GM12878 (cell line): ENCODE results near the gene PDE6B. TPM values are rescaled to one million over a fixed set of nuclear protein-coding genes. Genes with fewer than 3 reads are reported as not detected.

Experiments used
- ATAC-seq: fragments of 200-7000 bp; cut with Tn5 transposase; 3 replicates; pipeline ENCODE4 v1.9.1; 2020; ENCODE audit warnings: mild to moderate bottlenecking, moderate library complexity
- BruUV-seq: library from RNA; stranded (reverse); fragments of 400-500 nt; replicated peaks from 2 replicates; lab custom pipeline; 2021; lab: Mats Ljungman, UMichigan
- CTCF ChIA-PET: fragments of 300-600 bp; sonication (Branson Sonifier 250); formaldehyde crosslinking; extraction: SDS; loops from one replicate; lab custom pipeline; 2021; ENCODE audit warnings: inconsistent platforms; lab: Yijun Ruan, JAX
- POLR2A ChIA-PET: fragments of 350-600 bp; formaldehyde crosslinking; extraction: SDS; loops from one replicate; lab custom pipeline; 2021; ENCODE audit warnings: inconsistent platforms; lab: Charles Lee
- RAD21 ChIA-PET: fragments of 300-600 bp; sonication (Branson Sonifier 250); formaldehyde crosslinking; loops from one replicate; lab custom pipeline; 2023; ENCODE audit warnings: antibody characterized with exemption; ENCODE audit not compliant: unreplicated experiment; lab: Charles Lee
- SMC1A ChIA-PET: fragments of 300-600 bp; sonication (Branson Sonifier 250); formaldehyde crosslinking; loops from one replicate; lab custom pipeline; 2023; ENCODE audit not compliant: unreplicated experiment, uncharacterized antibody; lab: Charles Lee
- DNase-seq: peaks from one replicate; pipeline ENCODE4 v3.0.0-alpha.2; 2011; ENCODE audit warnings: low read depth, low spot score
- FAIRE-seq: peaks from 3 replicates; lab custom pipeline; 2011; peaks lifted over from hg19 to GRCh38; lab: Jason Lieb, UNC
- H2AFZ ChIP-seq: 2 replicates; pipeline ENCODE4 v1.6.0; 2011; ENCODE audit warnings: low read depth, low read length, control low read depth; ENCODE audit not compliant: control insufficient read depth
- H3K27ac ChIP-seq: 2 replicates; pipeline ENCODE4 v1.5.1; 2011; ENCODE audit warnings: control low read depth; ENCODE audit not compliant: control insufficient read depth, insufficient read depth
- H3K27me3 ChIP-seq, 2 experiments: replicated peaks in 1 of 2; 2 replicates each; pipeline versions ENCODE4 v1.6.0 to v1.6.1; 2011; ENCODE audit warnings: low read length in 1 of 2; ENCODE audit not compliant: control insufficient read depth in 2 of 2, insufficient read depth in 2 of 2
- H3K36me3 ChIP-seq, 2 experiments: 2 replicates each; pipeline ENCODE4 v1.5.1; 2011; ENCODE audit warnings: low read length in 1 of 2; ENCODE audit not compliant: control insufficient read depth in 2 of 2, insufficient read depth in 2 of 2
- H3K4me1 ChIP-seq: 2 replicates; pipeline ENCODE4 v1.6.1; 2011; ENCODE audit warnings: mild to moderate bottlenecking, low read length, moderate library complexity, mixed read lengths; ENCODE audit not compliant: control insufficient read depth, insufficient read depth
- H3K4me2 ChIP-seq: 2 replicates; pipeline ENCODE4 v1.6.0; 2011; ENCODE audit warnings: control low read depth; ENCODE audit not compliant: control insufficient read depth, insufficient read depth
- H3K4me3 ChIP-seq: fragments of 200-600 bp; sonication (generic); 2 replicates; pipeline ENCODE4 v1.5.1; 2016
- H3K79me2 ChIP-seq: 2 replicates; pipeline ENCODE4 v1.6.0; 2011; ENCODE audit warnings: low read length; ENCODE audit not compliant: control insufficient read depth, insufficient read depth
- H3K9ac ChIP-seq: 2 replicates; pipeline ENCODE4 v1.8.0; 2011; ENCODE audit warnings: low read length, control low read depth, mixed read lengths; ENCODE audit not compliant: control insufficient read depth, insufficient read depth
- H3K9me3 ChIP-seq: replicated peaks from 3 replicates; pipeline ENCODE4 v1.5.1; 2011; ENCODE audit warnings: mild to moderate bottlenecking, low read length; ENCODE audit not compliant: control insufficient read depth, insufficient read depth
- H4K20me1 ChIP-seq: 2 replicates; pipeline ENCODE4 v1.6.0; 2011; ENCODE audit not compliant: control insufficient read depth, insufficient read depth
- BMI1 ChIP-seq: fragments of 450-650 bp; IDR thresholded peaks from 2 replicates; pipeline ENCODE4 v1.6.1; 2016; ENCODE audit warnings: mild to moderate bottlenecking, moderate library complexity, borderline replicate concordance
- BRCA1 ChIP-seq: IDR thresholded peaks from 2 replicates; pipeline ENCODE4 v1.6.1; 2011; ENCODE audit warnings: low read depth, low read length, improper control_type of control experiment
- CBFB ChIP-seq: IDR thresholded peaks from 2 replicates; pipeline ENCODE4 v1.6.1; 2016; ENCODE audit warnings: antibody characterized with exemption, low read depth
- CBX5 ChIP-seq: sonication (generic); IDR thresholded peaks from 2 replicates; pipeline ENCODE4 v1.6.1; 2016; ENCODE audit warnings: low read depth, moderate library complexity, mild to moderate bottlenecking, inconsistent platforms
- IKZF1 ChIP-seq: fragments of 450-650 bp; conservative IDR thresholded peaks from 2 replicates; pipeline ENCODE4 v1.6.1; 2017; ENCODE audit warnings: antibody characterized with exemption, mild to moderate bottlenecking
- NRF1 ChIP-seq: conservative IDR thresholded peaks from 2 replicates; pipeline ENCODE4 v1.6.1; 2011; ENCODE audit warnings: mild to moderate bottlenecking, low read depth, low read length, improper control_type of control experiment
- STAT1 ChIP-seq: fragments of 450-650 bp; conservative IDR thresholded peaks from 2 replicates; pipeline ENCODE4 v1.6.1; 2014; ENCODE audit warnings: antibody characterized with exemption, mild to moderate bottlenecking
- ZNF274 ChIP-seq: IDR thresholded peaks from one replicate; pipeline ENCODE4 v1.8.0; 2011; ENCODE audit not compliant: insufficient read length, insufficient read depth
- WGBS: methylation state at CpG from one replicate; pipeline ENCODE4 v1.1.6; 2016; ENCODE audit warnings: low lambda C conversion rate; ENCODE audit not compliant: insufficient replicate concordance, insufficient coverage; ENCODE audit errors: missing lambda C conversion rate; 5-methylcytosine and 5-hydroxymethylcytosine counted together
- in situ Hi-C: fragments of 300-500 bp; cut with MboI; formaldehyde crosslinking; loops from 9 replicates; pipeline ENCODE4 v1.14.3; 2018; ENCODE audit warnings: mixed read lengths
- intact Hi-C: fragments of 100-400 bp; cut with micrococcal nuclease; formaldehyde crosslinking; loops from one replicate; pipeline ENCODE4 v1.14.2; 2022; ENCODE audit not compliant: unreplicated experiment
- polyA plus RNA-seq, 11 experiments: library from polyadenylated mRNA; depleted of rRNA in 4 of 11; unstranded in 6 of 11; stranded (reverse) in 5 of 11; fragments of >200 nt; fragmentation: Nextera tagmentation in 4 of 11; fragmentation: Illumina TruSeq in 1 of 11; extraction: Ambion mirVana in 4 of 11; extraction: Trizol in 1 of 11; gene quantifications; 1 replicate in 1 of 11; 2 replicates in 10 of 11; pipeline versions ENCODE4 v1.2.1 to v1.2.3, GENCODE V29; 2011 to 2016; ENCODE audit warnings: inconsistent platforms in 2 of 11, missing spikeins in 2 of 11, low read depth in 1 of 11
- total RNA-seq, 4 experiments: library from RNA; depleted of rRNA in 3 of 4; stranded (reverse); fragments of >200 nt in 3 of 4; fragmentation: Illumina TruSeq in 1 of 4; extraction: Trizol in 1 of 4; gene quantifications; 2 replicates each; pipeline versions ENCODE4 v1.2.1 to v1.2.3, GENCODE V29; 2013 to 2021
- TF ChIP-seq, protein P1 (sequence below): fragments of 450-650 bp; IDR thresholded peaks from 2 replicates; pipeline ENCODE4 v1.6.1; 2017; ENCODE audit warnings: mild to moderate bottlenecking, moderate library complexity
- TF ChIP-seq, protein P2 (sequence below): fragments of 450-650 bp; IDR thresholded peaks from 2 replicates; pipeline ENCODE4 v1.6.1; 2016; ENCODE audit warnings: mild to moderate bottlenecking, moderate library complexity, borderline replicate concordance
- TF ChIP-seq, protein P3 (sequence below): fragments of 450-650 bp; IDR thresholded peaks from 2 replicates; pipeline ENCODE4 v1.6.1; 2014; ENCODE audit warnings: mild to moderate bottlenecking
- TF ChIP-seq, protein P4 (sequence below): IDR thresholded peaks from 2 replicates; pipeline ENCODE4 v1.6.1; 2012; ENCODE audit warnings: mild to moderate bottlenecking, low read depth, low read length

PDE6B gene
- total and polyA plus RNA-seq, 10 of the 15 experiments (the other 5 are each of a cell fraction or from before 2014, with no cell fraction given) = 2.6 to 6.4 (median 3.8) TPM

DNA sequence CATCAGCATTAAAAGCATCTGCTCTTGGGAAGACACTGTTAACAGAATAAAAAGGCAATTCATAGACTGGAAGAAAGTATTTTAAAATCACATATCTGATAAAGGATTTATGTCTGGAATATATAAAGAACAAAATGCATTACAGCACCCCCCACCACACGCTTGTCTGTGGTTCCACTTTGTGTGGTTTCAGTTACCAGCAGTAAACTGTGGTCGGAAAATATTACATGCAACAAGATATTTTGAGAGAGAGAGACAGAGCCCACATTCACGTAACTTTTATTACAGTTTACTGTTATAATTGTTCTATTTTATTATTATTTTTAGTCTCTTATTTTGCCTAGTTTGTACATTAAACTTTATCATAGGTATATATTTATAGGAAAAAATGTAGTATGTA lies 21.2 kb upstream of the PDE6B start:
- Histone ChIP-seq H3K27me3 (no peaks in the 10 kb centered on the region), H4K20me1 (no peaks in the 10 kb centered on the region), H2AFZ (no peak overlapping the region), H3K9me3 (peaks cover 2% of the 10 kb centered on the region; the same call in 1 of the 3 replicates), H3K36me3 (no peaks in the 10 kb centered on the region), H3K27ac (no peak overlapping the region), H3K9ac (no peak overlapping the region), H3K4me2 (no peak overlapping the region), H3K79me2 (no peaks in the 10 kb centered on the region), H3K4me3 (no peak overlapping the region), H3K4me1 (no peaks in the 10 kb centered on the region)
- SMC1A ChIA-PET = interaction anchor here (1.5 to 2.0 kb wide), 3 partner anchors 60 to 72 kb away, joined by 3 to 10 read pairs (median 4); partner anchors contain the start of genes ATP5ME and MYL5
- DNase-seq (no peak), FAIRE-seq (no peak), ATAC-seq (no peak)
- WGBS = 0% methylated on average over 3 of the region's 3 CpGs
- CTCF ChIA-PET = interaction anchor here (1.7 kb wide), 1 partner anchor 138 kb away, joined by 13 read pairs; no protein-coding TSS in a partner anchor
- RAD21 ChIA-PET = no interaction called here
- intact Hi-C loops = no loop called here
- no TSS peak for BruUV-seq
- POLR2A ChIA-PET = no interaction called here
- in situ Hi-C loops = no loop called here
- TF ChIP-seq ZNF274 (no peak), BMI1 (no peak), CBX5 (no peak), IKZF1 (no peak), STAT1 (no peak), NRF1 (no peak), CBFB (peak; percentile 24; the same call in 1 of the 2 replicates), BRCA1 (no peak)
- TF ChIP-seq, protein P1, sequence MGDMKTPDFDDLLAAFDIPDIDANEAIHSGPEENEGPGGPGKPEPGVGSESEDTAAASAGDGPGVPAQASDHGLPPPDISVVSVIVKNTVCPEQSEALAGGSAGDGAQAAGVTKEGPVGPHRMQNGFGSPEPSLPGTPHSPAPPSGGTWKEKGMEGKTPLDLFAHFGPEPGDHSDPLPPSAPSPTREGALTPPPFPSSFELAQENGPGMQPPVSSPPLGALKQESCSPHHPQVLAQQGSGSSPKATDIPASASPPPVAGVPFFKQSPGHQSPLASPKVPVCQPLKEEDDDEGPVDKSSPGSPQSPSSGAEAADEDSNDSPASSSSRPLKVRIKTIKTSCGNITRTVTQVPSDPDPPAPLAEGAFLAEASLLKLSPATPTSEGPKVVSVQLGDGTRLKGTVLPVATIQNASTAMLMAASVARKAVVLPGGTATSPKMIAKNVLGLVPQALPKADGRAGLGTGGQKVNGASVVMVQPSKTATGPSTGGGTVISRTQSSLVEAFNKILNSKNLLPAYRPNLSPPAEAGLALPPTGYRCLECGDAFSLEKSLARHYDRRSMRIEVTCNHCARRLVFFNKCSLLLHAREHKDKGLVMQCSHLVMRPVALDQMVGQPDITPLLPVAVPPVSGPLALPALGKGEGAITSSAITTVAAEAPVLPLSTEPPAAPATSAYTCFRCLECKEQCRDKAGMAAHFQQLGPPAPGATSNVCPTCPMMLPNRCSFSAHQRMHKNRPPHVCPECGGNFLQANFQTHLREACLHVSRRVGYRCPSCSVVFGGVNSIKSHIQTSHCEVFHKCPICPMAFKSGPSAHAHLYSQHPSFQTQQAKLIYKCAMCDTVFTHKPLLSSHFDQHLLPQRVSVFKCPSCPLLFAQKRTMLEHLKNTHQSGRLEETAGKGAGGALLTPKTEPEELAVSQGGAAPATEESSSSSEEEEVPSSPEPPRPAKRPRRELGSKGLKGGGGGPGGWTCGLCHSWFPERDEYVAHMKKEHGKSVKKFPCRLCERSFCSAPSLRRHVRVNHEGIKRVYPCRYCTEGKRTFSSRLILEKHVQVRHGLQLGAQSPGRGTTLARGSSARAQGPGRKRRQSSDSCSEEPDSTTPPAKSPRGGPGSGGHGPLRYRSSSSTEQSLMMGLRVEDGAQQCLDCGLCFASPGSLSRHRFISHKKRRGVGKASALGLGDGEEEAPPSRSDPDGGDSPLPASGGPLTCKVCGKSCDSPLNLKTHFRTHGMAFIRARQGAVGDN = no peak
- TF ChIP-seq, protein P2, sequence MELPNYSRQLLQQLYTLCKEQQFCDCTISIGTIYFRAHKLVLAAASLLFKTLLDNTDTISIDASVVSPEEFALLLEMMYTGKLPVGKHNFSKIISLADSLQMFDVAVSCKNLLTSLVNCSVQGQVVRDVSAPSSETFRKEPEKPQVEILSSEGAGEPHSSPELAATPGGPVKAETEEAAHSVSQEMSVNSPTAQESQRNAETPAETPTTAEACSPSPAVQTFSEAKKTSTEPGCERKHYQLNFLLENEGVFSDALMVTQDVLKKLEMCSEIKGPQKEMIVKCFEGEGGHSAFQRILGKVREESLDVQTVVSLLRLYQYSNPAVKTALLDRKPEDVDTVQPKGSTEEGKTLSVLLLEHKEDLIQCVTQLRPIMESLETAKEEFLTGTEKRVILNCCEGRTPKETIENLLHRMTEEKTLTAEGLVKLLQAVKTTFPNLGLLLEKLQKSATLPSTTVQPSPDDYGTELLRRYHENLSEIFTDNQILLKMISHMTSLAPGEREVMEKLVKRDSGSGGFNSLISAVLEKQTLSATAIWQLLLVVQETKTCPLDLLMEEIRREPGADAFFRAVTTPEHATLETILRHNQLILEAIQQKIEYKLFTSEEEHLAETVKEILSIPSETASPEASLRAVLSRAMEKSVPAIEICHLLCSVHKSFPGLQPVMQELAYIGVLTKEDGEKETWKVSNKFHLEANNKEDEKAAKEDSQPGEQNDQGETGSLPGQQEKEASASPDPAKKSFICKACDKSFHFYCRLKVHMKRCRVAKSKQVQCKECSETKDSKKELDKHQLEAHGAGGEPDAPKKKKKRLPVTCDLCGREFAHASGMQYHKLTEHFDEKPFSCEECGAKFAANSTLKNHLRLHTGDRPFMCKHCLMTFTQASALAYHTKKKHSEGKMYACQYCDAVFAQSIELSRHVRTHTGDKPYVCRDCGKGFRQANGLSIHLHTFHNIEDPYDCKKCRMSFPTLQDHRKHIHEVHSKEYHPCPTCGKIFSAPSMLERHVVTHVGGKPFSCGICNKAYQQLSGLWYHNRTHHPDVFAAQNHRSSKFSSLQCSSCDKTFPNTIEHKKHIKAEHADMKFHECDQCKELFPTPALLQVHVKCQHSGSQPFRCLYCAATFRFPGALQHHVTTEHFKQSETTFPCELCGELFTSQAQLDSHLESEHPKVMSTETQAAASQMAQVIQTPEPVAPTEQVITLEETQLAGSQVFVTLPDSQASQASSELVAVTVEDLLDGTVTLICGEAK = no peak
- TF ChIP-seq, protein P3, sequence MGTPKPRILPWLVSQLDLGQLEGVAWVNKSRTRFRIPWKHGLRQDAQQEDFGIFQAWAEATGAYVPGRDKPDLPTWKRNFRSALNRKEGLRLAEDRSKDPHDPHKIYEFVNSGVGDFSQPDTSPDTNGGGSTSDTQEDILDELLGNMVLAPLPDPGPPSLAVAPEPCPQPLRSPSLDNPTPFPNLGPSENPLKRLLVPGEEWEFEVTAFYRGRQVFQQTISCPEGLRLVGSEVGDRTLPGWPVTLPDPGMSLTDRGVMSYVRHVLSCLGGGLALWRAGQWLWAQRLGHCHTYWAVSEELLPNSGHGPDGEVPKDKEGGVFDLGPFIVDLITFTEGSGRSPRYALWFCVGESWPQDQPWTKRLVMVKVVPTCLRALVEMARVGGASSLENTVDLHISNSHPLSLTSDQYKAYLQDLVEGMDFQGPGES = no peak
- TF ChIP-seq, protein P4, sequence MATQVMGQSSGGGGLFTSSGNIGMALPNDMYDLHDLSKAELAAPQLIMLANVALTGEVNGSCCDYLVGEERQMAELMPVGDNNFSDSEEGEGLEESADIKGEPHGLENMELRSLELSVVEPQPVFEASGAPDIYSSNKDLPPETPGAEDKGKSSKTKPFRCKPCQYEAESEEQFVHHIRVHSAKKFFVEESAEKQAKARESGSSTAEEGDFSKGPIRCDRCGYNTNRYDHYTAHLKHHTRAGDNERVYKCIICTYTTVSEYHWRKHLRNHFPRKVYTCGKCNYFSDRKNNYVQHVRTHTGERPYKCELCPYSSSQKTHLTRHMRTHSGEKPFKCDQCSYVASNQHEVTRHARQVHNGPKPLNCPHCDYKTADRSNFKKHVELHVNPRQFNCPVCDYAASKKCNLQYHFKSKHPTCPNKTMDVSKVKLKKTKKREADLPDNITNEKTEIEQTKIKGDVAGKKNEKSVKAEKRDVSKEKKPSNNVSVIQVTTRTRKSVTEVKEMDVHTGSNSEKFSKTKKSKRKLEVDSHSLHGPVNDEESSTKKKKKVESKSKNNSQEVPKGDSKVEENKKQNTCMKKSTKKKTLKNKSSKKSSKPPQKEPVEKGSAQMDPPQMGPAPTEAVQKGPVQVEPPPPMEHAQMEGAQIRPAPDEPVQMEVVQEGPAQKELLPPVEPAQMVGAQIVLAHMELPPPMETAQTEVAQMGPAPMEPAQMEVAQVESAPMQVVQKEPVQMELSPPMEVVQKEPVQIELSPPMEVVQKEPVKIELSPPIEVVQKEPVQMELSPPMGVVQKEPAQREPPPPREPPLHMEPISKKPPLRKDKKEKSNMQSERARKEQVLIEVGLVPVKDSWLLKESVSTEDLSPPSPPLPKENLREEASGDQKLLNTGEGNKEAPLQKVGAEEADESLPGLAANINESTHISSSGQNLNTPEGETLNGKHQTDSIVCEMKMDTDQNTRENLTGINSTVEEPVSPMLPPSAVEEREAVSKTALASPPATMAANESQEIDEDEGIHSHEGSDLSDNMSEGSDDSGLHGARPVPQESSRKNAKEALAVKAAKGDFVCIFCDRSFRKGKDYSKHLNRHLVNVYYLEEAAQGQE = no peak
